Right ventricle myocardium inferior (tissue), 1 donor: ENCODE data around the gene TFR2. TPM values are rescaled to one million over a fixed set of nuclear protein-coding genes. Genes with fewer than 3 reads are reported as not detected.

ENCODE experiments used
- ATAC-seq: fragments of 200-7000 bp; cut with Tn5 transposase; one replicate; pipeline ENCODE4 v1.9.1; 2020; ENCODE audit warnings: mild to moderate bottlenecking, moderate library complexity
- DNase-seq: peaks from one replicate; pipeline ENCODE4 v3.0.0; 2021; ENCODE audit errors: missing footprints
- intact Hi-C: fragments of 100-400 bp; cut with DNase I; formaldehyde crosslinking; loops from one replicate; pipeline ENCODE4 v1.11.0; 2022
- long read RNA-seq: library from polyadenylated mRNA; unstranded; transcript quantifications from one replicate; pipeline ENCODE4 v2.0.0, GENCODE V29; 2021
- total RNA-seq: library from RNA; stranded (reverse); fragmentation: NEBNext Ultra II Directional; extraction: Animal tissue kit (Norgen Biotek cat#: 25700); gene quantifications from one replicate; pipeline ENCODE4 v1.2.1, GENCODE V29; 2021
- donor health status: DM: no; HTN: yes; CAD: no; lungs with severe emphysema.

Gene TFR2
- total RNA-seq, result 0.22 TPM
- long read RNA-seq, result 0 reads

GRCh38 chr7:100641463-100641859, at the start of gene TFR2:
TFR2 (minus strand) TSS chr7:100641552; CDS start chr7:100641509, 43 bp downstream.
- intact Hi-C loops, result no loop called here
- no peak for ATAC-seq
- no peak for DNase-seq

GRCh38 chr7:100689230-100690135, 48.1 kb upstream of the TFR2 start:
- DNase-seq (no peak), ATAC-seq (no peak)
- intact Hi-C loops, result loop anchor here (2.0 to 5.0 kb wide), 5 partner anchors 15 to 222 kb away; partner anchors contain the start of genes FBXO24, LRCH4 and MOSPD3

DNA sequence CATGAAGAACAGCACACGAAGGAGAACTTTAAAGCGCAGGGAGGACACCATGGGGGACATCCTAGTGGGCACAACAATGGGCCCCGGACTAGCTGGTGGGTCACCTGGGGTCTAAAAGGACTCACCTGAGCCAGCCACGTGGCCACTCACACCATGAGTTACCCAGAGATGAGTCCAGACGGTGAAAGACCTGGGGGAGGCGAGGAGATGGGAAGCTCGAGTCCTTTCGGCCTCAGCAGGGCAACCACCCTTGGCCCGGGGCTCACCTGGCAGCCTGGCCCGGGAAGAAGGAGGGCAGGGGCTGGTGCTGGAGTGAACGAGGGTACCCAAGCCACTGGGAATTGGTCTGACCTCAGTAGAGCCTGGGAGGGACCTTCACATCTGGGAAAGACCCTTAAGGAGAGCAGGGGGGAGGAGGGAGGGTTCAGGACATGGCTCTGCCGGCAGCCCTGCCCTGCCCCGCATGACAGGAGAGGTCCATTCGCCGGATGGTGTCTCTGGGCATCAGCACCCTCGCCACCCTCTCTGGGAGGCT, 47.0 kb upstream of the TFR2 start:
- DNase-seq (no peak), ATAC-seq (no peak)
- intact Hi-C loops, result no loop called here

DNA sequence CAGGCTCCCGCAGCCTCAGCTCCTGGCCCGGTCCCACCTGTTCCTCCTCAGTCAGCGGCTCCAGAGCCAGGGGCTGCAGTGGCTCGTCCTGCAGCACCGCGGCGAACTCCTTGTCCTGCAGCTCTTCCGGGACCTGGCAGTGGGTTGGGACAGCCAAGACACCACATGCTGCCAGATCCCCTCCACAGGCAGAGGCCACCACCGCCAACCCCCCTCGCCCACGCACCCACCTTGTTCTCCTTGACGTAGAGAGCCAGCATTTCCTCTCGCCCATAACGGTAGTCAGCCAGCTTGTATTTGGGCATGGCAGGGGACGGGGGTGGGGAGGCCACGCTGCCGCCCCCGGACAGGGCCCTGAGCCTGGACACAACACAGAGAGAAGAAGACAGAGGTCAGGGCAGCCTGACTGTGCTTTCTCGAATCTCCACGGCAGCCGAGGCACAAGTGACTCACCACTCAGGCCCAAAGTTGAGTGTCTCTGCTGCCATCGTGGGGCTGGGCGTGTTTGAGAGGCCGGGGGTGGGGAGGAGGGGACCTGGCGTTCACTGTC, 46.5 kb upstream of the TFR2 start:
- ATAC-seq, result no peak
- DNase-seq, result no peak
- intact Hi-C loops, result no loop called here

GRCh38 chr7:100687261-100687660, 45.9 kb upstream of the TFR2 start:
- no peak for ATAC-seq
- intact Hi-C loops, result no loop called here
- no peak for DNase-seq

DNA sequence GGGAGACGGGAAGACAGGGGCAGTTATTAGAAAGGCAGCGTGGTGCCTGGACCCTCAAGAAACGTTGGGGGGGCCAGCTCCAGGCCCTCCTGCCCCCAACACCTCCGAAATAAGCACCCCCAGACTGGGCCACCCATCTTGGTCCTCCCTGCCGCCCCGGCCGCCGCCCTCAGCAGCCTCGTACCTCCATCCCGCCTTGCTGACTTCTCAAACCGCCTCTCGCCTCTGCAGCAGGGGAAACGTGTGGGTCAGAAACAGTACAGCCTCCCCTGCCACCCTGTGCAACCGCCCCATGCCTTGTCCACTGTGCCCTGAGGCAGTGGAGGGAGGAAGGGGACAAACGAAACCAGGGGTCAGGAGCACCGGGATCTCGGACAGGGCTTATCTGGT, 45.5 kb upstream of the TFR2 start:
- ATAC-seq (no peak), DNase-seq (no peak)
- intact Hi-C loops, result no loop called here

GRCh38 chr7:100686201-100686821, 45.0 kb upstream of the TFR2 start:
- ATAC-seq, result no peak
- intact Hi-C loops, result no loop called here
- DNase-seq, result no peak

- intact Hi-C loops, result no loop called here
These were observed 44.3 kb upstream of the TFR2 start for GRCh38 chr7:100685631-100686145.

DNA sequence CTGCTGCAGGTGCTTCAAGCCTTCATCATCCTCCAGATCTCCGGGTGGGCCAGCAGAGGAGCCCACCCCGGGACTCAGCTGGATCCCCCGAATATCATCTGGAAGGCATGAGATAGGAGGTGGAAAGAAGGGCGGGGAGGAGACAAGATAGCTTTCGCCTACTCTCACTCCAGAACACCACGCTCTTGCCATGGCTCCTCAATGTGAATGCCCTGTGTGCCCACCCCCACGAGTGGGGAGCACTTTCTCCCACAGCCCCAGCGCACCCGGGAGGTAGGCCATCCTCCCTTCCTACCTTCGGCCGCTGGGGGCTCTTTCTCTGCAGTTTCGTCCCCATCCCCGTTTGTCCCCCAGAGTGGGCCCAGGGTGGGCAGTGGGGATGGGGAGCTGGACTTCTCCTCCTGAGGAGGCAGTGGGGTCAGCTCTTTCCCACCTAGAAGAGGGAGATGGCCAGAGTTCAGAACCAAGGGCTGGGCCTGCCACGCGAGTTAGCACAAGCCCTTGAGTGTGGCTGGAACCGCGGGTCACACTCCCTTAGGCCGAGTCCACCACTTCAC, 43.8 kb upstream of the TFR2 start:
- DNase-seq (no peak), ATAC-seq (no peak)
- intact Hi-C loops, result no loop called here

More at GRCh38 chr7:100685631-100686145, 44.3 kb upstream of the TFR2 start:
- DNase-seq (no peak), ATAC-seq (no peak)

- intact Hi-C loops, result no loop called here
- no peak for ATAC-seq
- DNase-seq, result no peak
These were observed 43.2 kb upstream of the TFR2 start for GRCh38 chr7:100684534-100685042.

DNA sequence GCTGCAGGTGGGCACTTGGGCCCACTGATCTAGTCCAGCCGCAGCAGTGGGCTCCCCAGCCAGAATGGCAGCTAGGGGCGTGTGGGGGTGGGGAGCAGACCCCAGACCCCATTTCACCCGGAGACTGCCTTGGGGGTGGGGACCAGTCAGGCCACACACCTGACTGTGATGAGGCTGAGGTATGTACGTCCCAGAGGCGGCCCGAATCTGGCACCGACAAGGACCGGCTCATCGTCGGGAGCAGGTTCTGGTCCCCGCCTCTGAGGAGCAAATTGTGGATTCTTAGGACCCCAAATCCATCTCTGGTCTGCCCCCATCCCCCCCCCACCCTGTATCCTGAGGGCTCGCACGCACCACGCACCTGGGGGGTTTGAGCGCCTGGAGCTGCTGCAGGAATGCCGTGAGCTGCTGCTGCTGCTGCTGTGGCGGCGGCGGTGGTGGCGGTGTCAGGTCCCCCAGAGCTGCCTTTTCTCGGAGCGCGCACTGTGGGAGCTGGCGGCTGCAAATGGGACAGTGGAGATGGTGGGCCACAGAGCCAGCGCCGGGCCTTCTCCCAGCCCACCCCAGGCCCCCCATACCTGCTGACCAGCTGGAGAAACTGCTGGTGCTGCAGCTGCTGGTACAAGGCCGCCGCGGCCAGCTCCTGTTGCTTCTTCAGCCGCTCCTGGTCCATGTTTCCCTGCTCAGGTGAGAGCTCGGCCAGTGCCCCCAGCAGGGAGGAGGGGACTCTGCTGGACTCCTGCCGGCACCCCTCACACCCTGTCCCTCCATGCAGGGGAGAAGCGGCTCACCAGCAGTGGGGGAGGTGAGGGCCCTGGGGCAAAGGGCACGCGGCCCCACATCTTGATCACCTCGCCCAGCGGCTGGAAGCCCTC, 42.5 kb upstream of the TFR2 start:
- ATAC-seq, result no peak
- intact Hi-C loops, result no loop called here

GRCh38 chr7:100682991-100683658, 41.8 kb upstream of the TFR2 start:
- intact Hi-C loops, result no loop called here
- ATAC-seq (no peak), DNase-seq (no peak)

More for the DNA sequence above, 42.5 kb upstream of the TFR2 start:
- DNase-seq, result no peak

GRCh38 chr7:100682228-100682741, 40.9 kb upstream of the TFR2 start:
- no peak for ATAC-seq
- intact Hi-C loops, result no loop called here
- no peak for DNase-seq

DNA sequence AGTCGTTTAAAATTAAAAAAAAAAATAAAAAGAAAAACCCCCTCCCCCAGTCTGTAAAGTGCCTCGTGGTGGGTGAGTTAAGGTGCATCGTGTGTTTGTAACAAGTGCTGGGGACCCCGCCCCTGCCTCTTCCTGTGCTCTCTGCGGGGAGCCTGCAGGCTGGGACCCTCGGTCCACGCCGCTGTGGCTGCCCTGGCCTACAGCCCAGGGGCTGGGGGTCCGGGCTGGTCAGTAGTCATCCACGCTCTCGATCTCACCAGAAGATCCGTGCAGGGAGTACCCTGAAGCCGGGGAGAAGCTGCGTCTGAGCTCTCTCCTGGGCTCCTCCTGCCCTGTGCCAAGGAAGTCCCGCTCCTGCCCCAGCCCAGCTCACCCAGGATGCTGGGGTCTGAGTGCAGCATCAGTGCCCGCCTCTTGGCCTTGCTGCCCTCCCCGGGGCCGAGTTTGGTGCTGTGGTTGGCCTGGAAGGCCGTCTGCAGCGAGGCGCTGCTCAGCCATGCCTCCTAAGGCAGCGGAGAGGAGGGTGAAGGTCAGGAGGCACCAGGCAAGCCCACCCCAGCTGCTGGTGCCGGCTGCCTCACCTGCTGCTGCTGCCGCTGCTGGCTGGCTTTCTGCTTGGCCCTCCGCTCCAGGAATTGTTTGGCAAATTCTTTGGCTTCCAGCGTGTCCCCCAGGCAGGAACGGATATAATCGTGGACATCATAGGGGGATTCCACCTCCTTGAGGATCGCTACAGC, 40.3 kb upstream of the TFR2 start:
- intact Hi-C loops, result no loop called here
- no peak for ATAC-seq
- DNase-seq, result no peak

DNA sequence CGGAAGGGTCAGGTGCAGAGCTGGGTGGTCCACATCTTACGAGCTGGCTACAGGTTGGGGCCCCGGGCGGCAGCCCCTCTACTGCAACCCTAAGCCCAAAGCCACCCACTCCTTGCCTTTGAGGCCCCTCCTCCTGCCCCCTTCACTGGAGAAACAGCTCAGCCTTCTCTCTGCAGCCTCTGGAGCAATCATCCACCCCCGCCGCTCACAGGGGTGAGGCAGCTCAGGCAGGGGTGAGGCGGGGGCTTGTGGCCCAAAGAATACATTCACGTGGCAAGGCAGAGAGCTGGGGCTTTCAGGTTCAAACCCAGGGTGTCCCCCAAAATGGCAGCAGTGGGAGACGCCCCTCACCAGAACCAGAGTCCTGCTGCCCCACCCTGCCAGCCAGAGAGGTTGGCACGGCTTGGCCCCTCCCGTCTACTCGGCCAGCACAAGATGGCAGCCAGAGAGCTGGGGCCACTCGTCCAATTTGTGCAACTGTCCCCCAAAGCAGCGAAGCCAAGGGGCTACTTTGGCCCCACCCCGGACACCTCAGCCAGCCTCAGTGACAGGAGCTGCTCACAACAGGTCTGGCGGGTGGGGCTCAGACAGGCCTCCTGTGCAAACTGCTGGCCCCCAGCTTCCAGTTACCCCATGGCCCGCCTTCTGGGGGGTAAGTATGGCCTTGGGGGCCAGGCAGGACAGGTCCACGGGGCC, 39.4 kb upstream of the TFR2 start:
- ATAC-seq, result peak; percentile 2
- no peak for DNase-seq
- intact Hi-C loops, result no loop called here
